ENCODE data around the gene MUC22.
"Not testable (repeated sequence)": the region's sequence is repeated elsewhere in the genome, so short reads cannot be mapped to it uniquely, and the experiment has no call there.

Gene MUC22

GRCh38 chr6:31000067-31000860 is 10.0 kb upstream of the MUC22 start:
- FAIRE-seq: not testable (repeated sequence)

GRCh38 chr6:31001281-31001888 is 8.9 kb upstream of the MUC22 start:
- FAIRE-seq: no peak

GRCh38 chr6:31002471-31002870 is 7.8 kb upstream of the MUC22 start:
- no peak for FAIRE-seq

- FAIRE-seq: no peak
Measured at GRCh38 chr6:31004794-31005193, 5.5 kb upstream of the MUC22 start.

- no peak for FAIRE-seq
Measured at GRCh38 chr6:31005249-31006020, 4.8 kb upstream of the MUC22 start.

GRCh38 chr6:31007694-31008093 is 2.6 kb upstream of the MUC22 start:
- no peak for FAIRE-seq

GRCh38 chr6:31008165-31008564 is 2.1 kb upstream of the MUC22 start:
- FAIRE-seq: no peak

- FAIRE-seq: no peak
Measured at GRCh38 chr6:31009731-31010130, 543 bp upstream of the MUC22 start.

- FAIRE-seq: no peak
Measured at GRCh38 chr6:31011153-31011552, 879 bp downstream of the MUC22 start.

GRCh38 chr6:31016659-31017299 is 6.5 kb downstream of the MUC22 start:
- no peak for FAIRE-seq

GRCh38 chr6:31017436-31017835 is 7.2 kb downstream of the MUC22 start:
- not testable (repeated sequence) for FAIRE-seq

- FAIRE-seq: no peak
Measured at GRCh38 chr6:31020057-31020456, 9.8 kb downstream of the MUC22 start.

- FAIRE-seq: not testable (repeated sequence)
Measured at GRCh38 chr6:31020631-31021255, 10.5 kb downstream of the MUC22 start.

- FAIRE-seq: not testable (repeated sequence)
Measured at GRCh38 chr6:31021705-31022531, 11.6 kb downstream of the MUC22 start.

GRCh38 chr6:31025595-31025994 is 15.3 kb downstream of the MUC22 start:
- no peak for FAIRE-seq

- no peak for FAIRE-seq
Measured at GRCh38 chr6:31031095-31031494, 20.8 kb downstream of the MUC22 start.

- no peak for FAIRE-seq
Measured at GRCh38 chr6:31033075-31033474, 22.8 kb downstream of the MUC22 start.

GRCh38 chr6:31035862-31036497 is 25.7 kb downstream of the MUC22 start:
- FAIRE-seq: no peak

- no peak for FAIRE-seq
Measured at GRCh38 chr6:31037169-31037568, 26.9 kb downstream of the MUC22 start.

GRCh38 chr6:31037682-31038081 is 27.4 kb downstream of the MUC22 start:
- FAIRE-seq: no peak

GRCh38 chr6:31038559-31038958 is 28.3 kb downstream of the MUC22 start:
- FAIRE-seq: no peak
